Measurements from ENCODE around the gene CLP1.
"Not testable (repeated sequence)": the region's sequence is repeated elsewhere in the genome, so short reads cannot be mapped to it uniquely, and the experiment has no call there.

The CLP1 gene

DNA sequence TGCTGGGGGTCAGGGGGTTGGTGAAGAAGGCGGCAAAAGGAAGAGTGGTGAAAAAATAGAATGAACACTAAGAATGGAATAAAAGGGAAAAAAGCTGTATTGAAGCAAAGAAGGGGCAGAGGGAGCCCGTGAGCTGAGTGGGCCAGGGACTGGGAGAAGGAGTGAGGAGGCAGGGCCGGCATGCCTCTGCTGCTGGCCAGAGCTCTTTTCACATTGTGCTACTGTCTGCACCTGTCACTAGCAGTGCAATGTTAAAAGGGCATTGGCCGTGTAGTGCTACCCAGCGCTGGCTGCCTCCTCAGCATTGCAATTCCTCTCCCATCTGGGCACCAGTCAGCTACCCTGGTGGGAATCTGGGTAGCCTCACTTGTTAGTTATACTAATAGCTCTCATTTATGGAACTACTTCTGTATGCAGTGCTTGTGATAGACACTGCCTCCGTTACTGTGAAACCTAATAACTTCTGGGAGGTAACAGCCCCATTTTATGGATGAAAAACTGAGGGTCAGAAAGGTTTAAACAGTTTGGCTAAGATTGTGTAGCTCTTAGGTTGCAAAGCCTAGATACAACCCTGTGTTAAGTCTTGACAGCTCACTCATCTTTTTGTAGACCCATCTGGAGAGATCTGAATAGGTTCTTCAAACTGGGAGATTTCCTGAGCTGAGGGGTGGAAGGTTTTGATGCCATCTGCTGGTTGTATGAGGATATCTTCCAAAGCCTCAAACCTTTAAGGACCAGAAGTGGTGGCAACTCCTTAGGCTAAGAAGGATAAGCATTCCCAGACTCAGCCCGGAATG, 16.4 kb upstream of the CLP1 start:
- DNase-seq (ENCODE audit: low read depth) = peak; percentile 71

DNA sequence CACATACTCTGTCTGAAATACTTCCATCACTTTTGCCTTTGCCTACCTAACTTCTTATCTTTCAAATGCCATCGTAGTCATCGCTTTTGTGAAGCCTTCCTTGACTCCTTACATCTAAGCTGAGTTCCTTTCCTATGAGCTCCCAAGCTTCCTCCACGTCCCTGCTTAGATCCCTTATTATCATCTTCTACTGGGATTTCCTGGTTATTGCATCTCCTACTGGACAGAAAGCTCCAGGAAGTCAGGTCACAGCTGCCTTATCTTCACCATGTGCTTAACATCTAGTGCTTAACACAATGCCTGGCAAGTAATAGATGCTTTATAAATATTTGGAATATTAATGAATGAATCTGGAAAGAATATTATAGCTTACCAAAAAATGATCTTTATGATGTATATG, 13.8 kb upstream of the CLP1 start:
- peak; percentile 39 for DNase-seq (ENCODE audit: low read depth)

DNA sequence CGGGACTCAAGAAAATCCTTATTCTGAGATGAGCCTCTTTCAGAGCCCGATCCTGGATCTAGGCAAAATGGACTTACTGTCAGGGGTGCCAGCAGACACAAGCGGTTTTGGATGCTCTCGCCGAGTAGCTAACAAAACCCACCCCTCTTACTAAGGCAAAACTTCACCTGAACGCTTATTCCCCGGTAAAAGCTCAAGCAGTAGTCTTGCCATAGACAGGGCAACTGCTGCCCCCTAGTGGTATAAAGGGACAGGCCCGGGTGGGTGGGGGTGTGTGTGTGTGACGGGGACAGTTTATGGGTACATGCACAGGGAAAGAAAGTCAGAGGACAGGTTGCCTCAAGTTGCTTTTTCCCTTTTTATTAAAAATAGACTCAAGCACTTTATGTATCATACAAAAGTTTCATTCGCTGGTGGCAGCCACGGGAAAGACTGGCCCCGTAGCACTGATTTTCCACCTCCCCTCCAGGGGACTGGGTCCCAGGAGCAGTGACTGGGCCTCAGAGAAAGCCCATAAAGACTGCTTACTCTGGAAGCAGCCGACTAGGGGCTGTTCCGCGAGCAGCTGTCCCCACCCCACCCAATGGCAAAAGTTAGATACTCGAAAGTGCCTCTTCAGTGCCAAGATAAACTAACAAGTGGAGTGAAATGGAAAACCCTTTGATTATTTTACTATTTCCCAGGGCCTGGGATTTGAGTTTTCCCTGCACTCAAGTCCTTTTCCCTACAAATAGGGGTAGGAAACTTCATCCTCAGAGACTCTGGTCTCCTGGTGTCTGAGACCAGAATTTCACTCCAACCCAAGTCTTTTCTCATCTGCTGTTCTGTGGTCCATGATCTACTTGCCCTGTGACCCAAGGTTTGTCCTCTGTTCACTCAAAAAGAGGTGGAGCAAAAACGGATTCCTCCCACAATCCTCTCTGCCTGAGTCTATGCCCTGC, 12.5 kb upstream of the CLP1 start:
- peak; percentile 81 for DNase-seq (ENCODE audit: low read depth)

DNA sequence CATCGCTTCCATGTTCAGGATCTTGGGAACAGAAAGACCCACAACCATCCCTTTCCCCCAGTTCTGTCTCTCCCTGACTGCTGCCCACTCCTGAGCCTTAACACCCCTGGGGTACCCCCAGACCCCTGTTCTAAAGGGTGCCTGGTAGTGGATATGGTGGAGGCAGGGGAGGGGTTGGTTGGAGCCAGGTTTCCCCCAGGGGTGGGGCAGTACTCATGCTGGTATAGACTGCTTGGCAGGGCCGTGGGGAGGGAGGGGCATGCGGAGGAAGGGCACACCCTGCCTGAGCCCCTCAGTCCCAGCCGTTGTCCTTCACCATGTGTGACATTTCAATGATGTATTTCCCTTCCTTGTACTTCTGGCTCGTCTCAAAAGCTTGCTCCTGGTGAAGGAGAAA, 11.9 kb upstream of the CLP1 start:
- DNase-seq (ENCODE audit: low read depth) = no peak

DNA sequence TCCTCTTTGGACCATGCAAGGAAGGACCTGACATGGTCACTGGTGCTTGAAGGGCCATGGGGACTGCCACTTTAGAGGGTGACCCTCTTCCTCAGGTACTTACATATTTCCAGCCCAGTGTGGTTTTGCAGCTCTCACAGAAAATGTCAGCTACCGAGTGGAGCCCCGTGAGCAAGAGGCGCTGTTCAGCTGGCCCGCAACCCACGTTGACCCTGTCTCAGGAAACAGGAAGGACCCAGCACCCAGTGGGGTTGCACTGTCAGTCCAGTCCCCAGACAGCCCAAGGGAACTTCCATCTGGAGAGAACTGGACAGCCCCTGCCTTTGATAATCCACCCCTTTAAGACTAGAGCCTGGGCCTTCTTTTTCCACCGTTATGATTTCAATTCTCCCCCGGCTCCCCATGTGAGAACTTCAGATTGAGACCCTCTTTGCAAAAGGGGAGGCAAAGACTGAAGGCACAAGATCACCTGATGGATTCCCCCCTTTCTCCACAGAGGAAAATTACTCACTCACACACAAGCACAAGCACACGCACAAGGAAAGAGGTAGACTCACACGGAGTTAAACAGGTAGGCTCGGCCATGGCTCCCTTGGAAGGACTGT, 11.3 kb upstream of the CLP1 start:
- no peak for DNase-seq (ENCODE audit: low read depth)

DNA sequence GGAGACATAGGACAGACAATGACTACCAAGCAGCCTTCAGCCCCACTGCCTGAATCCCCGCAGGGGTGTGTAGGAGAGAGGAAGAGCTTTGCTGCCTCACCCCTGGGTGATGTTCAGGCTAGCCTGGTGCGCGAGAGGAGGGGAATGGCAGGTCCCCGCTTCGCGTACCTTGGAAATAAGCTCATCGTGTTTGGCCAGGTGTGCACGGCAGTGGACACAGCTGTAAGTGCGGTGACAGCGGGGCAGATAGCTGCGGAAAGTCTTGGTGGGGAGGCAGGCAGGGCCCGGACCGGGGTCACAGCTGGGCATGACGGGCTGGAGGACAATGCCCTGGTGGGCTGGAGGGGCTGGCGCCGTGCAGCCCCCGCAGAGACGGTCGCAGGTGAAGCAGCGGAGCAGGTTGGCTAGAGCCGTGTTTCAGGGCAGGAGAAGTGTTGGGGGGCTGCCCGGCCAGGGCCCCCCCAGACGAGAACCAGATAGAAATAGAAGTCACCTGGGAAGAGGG, 10.7 kb upstream of the CLP1 start:
- DNase-seq (ENCODE audit: low read depth) = no peak

DNA sequence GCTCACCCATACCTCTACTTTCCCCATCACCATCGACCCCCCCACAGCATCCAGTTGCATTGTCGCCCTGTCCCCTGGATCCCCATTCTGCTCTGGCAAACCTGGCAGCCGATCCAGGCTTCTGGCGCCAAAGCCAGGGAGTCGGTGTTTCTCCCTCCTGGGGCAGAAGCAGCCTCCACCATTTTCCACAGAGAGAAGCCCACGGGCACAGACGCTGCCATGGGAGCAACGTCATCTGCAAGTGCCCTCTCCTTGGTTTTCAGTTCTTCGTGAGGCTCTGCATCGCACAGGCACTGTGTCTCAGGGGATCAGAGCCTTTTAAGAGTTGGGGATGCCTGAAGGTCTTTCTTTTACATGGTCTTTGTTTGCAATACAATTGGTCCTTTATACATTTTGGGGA, 10.2 kb upstream of the CLP1 start:
- no peak for DNase-seq (ENCODE audit: low read depth)

DNA sequence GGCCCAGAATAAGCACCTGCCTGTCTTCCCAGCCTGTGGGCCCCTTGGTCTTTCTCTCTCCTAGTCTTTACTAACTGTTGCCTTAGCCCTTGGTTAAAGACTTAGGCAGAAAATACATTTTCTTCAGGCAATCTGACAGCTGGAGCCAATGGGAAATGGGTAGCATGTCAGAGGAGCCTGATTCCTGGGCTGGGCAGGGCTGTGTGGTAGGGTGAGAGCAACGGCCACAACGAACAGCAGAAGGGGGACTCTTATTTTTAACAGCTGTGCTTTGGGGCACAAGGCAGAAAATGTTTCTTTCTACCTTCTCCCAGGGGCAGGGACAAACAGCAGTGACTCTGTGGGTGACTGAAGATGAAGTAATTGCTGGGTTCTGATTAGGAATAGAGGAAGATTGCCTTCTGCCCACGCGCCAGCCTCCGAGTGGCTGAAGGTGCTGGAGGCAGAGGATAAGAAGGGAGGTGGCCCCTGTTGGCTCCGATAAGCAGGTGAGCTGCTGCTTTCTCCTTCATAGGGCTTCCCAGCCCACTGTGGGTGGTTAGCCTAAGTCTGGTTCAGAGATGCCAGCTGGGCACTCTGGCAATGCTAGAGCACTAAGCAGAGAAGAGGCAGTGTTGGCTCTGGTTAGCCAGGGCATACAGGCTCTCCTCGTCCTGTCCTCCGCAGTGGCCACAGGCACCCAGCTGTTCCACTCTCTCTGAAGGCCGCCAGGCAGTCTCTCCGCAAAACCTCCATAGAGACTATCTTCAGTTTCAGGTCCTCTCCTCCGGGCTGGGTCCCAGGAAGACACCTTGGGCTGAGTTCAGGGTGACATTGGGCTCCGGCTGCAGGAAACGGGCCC, 9.4 kb upstream of the CLP1 start:
- DNase-seq (ENCODE audit: low read depth) = peak; percentile 35

DNA sequence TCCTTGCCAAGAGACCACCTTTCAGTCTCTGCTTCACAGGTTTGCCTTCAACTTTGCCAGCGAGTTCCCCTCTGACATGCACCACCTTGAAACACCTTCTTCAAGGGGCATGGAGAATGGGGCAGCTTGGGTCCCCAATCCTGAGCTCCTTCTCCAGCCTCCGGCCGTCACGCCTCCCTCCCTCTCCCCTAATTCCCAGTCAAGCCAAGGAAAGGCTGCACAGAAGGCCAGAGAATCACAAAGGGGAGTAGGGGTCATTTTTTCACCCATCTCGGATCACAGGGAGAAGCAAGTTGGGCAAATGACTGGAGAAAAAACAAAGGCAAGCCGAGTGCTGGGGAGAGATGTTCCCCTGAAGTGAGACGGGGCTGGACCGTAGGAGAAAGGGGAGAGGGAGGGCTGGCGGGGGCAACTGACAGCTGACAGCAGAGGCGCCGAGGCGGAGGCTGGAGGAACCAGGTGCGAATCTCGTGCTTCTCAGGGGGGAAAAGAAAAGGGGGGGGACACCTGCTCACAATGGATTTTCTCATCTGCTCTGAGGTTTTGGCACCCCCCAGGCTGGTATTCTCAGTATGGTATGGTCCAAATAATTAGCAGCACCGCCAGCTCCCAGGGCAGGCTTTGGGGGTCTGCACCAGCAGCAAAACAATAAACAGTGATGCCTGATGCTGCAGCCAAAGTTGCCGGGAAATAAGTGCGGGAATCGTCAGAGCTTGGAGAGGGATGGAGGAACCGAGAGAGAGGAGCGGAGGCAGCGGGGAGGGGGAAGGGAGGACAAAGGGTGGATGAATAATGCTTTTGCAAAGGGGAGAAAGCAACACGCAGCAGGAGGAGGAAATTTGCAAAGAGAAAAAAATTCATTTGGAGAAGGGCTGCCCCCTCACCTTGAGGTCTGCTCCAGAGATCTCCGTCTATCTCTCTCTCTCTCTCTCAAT, 8.5 kb upstream of the CLP1 start:
- DNase-seq (ENCODE audit: low read depth) = peak; percentile 49

DNA sequence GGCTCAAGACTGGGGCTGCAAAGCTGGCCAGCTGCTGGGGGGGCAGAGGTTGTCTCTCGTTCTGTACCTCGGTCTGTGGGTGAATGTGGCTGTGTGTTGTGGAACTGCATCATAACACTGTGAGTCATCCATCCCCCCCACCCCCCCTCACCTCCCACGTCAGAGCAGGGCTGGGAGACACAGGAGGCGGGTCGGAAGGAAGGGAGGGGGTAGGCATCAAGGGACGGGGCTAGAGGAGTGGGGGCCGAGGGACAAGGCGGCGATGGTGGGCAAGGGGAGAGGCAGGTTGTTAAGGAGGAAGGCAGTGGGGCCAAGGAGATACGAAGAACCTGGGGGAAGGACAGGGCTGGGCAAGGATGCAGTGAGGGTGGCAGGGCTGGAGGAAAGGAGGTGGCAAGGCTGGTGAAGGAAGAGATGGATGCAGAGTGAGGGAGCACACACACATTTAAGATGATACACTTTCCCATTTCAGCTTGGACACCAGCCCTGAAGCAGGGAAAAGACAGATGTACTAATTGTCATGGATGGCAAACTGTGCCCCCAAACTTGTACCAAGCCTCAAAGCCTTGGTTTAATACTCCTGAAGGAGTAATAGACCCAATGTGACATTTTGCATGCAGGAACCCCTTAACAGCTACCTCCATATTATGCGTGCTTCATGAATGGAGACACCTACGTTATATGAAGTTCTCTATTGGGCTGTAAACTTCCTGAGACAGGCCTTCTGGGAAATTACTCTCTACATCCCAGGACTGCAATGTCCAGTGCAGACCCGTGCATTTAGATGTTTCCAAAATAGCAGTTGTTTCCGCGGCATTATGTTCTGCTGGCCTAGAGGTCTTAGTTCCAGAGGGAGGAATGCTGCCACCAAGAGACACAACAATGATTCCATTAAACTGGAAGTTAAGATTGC, 7.5 kb upstream of the CLP1 start, which contains the start of gene YPEL4:
Gene YPEL4, minus strand, starts transcription at position 87 of the 913 bp plus-strand sequence. CDS start 2,805 bp downstream, outside the sequence.
- peak; percentile 81 for DNase-seq (ENCODE audit: low read depth)

DNA sequence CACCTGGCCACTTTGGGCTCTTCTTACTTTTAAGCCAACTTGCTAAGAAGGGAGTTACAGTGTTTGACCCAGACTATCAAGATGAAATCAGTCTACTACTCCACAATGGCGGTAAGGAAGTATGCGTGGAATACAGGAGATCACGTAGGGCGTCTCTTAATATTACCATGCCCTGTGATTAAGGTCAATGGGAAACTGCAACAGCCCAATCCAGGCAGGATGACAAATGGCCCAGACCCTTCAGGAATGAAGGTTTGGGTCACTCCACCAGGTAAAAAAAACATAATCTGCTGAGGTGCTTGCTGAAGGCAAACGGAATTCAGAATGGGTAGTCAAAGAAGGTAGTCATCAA, 6.8 kb upstream of the CLP1 start:
- no peak for DNase-seq (ENCODE audit: low read depth)

DNA sequence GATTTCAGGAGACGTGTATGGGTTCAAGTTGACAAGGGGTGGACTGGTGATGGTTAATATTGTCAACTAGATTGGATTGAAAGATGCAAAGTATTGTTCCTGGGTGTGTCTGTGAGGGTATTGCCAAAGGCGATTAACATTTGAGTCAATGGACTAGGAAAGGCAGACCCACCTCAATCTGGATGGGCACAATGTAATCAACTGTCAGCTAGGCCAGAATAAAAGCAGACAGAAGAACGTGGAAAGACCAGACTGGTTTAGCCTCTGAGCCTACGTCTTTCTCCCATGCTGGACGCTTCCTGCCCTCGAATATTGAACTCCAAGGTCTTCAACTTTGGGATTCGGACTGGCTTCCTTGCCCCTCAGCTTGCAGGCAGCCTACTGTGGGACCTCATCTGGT, 6.2 kb upstream of the CLP1 start:
- no peak for DNase-seq (ENCODE audit: low read depth)

DNA sequence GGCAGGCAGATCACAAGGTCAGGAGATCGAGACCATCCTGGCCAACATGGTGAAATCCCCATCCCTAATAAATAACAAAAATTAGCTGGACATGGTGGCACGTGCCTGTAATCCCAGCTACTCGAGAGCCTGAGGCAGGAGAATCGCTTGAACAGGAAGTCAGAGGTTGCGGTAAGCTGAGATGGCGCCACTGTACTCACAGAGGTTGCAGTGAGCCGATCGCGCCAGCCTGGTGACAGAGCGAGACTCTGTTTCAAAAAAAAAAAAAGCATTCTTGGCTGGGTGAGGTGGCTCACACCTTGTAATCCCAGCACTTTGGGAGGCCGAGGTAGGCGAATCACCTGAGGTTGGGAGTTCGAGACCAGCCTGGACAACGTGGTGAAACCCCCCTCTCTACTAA, 5.3 kb upstream of the CLP1 start:
- not testable (repeated sequence) for DNase-seq (ENCODE audit: low read depth)

DNA sequence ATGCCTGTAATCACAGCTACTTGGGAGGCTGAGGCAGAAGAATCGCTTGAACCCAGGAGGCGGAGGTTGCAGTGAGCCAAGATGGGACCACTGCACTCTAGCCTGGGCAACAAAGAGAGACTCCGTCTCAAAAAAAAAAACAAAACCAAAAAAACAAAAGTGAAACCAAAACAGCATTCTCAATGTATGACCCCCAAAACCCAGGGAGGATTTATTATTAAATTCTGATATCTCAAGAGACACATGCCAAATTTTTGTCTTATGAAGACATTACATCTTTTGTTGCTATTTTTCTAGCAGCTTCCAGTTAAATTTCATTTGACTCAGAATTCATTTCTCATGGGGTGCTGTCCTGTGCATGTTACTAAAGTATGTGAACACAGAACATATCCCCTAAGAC, 4.9 kb upstream of the CLP1 start:
- no peak for DNase-seq (ENCODE audit: low read depth)

DNA sequence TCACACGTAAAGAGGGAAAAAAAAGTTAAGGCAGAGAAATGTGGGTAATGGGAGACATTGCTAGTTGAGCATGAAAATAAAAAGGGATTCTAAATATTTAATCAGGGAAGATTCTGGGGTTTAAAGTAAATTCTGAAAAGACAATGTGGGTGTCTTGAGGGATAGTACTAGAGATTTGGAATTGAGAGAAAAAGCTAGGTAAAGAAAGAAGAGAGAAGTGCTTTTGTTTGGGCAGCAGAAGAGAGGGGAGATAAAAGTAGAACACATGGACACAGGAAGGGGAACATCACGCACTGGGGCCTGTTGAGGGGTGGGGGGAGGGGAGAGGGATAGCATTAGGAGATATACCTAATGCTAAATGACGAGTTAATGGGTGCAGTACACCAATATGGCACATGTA, 4.4 kb upstream of the CLP1 start:
- DNase-seq (ENCODE audit: low read depth) = no peak

DNA sequence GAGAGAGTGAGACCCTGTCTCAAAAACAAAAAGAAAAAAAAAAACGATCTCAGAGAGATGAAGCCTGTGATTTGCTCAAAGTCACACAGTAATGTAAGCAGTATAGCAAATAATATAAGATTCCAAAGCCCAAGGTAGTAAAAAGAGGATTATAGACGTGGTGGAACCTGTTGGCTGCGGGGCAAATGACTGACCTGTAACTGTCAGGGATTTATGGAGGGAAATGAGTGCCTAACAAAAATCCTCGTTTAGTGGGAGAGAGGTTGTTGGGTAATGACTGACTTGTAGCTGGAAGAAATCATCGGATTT, 723 bp upstream of the CLP1 start:
- DNase-seq (ENCODE audit: low read depth) = no peak

DNA sequence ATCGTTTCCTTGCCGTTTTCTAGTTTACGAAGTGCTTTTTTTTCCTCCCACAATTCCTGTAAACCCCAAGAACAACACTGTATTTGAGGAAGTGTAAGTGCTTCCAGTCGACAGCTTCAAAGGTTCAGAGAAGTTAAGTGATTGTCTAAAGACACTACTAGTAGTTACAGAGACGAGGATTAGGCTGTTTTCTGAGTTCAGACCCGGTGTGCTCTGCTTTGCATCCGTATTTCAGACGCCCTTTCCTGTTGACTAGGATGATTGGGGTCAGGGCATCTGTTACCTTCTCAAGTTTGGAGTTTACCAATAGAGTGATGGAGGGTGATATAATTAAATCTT, 430 bp downstream of the CLP1 start:
- DNase-seq (ENCODE audit: low read depth) = no peak

DNA sequence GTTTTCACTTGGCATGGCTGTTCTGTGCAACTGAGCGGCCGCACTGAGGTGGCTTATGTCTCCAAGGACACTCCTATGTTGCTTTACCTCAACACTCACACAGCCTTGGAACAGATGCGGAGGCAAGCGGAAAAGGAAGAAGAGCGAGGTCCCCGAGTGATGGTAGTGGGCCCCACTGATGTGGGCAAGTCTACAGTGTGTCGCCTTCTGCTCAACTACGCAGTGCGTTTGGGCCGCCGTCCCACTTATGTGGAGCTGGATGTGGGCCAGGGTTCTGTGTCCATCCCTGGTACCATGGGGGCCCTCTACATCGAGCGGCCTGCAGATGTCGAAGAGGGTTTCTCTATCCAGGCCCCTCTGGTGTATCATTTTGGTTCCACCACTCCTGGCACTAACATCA, 2.1 kb downstream of the CLP1 start:
- DNase-seq (ENCODE audit: low read depth) = no peak

DNA sequence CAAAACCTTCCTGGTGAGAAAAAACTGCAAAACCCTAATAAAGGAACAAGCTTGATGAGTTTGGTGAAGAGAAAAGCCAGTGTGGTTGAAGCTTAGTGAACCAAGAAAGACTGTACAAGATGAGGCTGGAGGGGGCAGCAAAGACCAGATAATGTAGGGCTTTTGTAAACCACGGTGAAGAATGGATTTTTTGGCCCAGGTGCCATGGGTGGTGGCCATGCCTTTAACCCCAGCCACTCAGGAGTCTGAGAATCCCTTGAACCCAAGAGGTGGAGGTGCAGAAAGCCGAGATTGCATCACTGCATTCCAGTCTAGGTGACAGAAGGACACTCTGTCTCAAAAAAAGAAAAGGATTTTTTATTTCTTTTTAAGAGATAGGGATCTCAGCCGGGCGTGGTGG, 5.3 kb downstream of the CLP1 start:
- DNase-seq (ENCODE audit: low read depth) = peak; percentile 28

DNA sequence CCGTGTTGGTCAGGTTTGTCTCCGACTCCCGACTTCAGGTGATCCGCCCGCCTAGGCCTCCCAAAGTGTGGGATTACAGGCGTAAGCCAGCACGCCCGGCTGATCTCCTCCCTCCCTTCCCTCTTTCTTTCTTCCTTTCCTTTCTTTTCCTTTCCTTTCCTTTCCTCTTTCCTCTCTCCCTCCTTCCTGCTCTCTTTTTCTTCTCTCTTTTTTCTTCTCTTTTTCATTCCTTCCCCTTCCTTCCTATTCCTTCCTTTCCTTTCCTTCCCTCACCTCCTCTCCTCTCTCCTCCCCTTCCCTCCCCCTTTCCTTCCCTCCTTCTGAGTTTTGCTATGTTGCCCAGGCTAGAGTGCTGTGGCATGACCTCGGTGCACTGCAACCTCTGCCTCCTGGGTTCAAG, 6.4 kb downstream of the CLP1 start:
- DNase-seq (ENCODE audit: low read depth) = no peak
